ENCODE measurements around the gene SLC15A3. TPM values are rescaled to one million over a fixed set of nuclear protein-coding genes. Genes with fewer than 3 reads are reported as not detected.

SLC15A3 gene
- total and polyA plus RNA-seq, 2 experiments from 2014 or later, result 14.2 to 15.8 TPM

DNA sequence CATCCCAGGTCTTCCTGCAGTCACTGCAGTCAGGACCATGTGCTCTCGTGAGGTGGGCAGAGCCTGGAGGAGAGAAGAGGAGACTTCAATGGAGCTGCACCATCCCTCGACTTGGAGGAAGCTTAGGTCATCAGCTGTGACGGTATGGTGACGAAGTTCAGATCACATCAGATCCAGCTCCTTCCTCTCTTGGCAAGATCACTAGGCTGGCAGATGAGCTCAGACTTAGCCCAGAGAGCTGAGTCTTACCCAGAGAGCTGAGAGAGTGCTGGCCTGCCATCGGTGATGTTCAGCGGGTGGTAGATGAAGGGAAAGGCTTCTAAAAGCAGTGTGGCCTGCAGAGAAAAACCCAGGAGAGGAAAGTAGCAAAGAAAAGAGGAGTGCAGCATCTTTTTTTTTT is 1.8 kb upstream of the SLC15A3 start:
- H2AFZ ChIP-seq, result no peak overlapping the region

More for the DNA sequence above, 1.8 kb upstream of the SLC15A3 start:
- Mint-ChIP-seq H3K9me3 (no peaks in the 10 kb centered on the region), H3K36me3 (ENCODE audit: low read depth) (no peaks in the 10 kb centered on the region), H3K27ac (no peak overlapping the region), H3K4me3 (no peak overlapping the region), H3K27me3 (ENCODE audit: insufficient read depth, low read depth, poor library complexity) (peaks cover 26% of the 10 kb centered on the region), H3K4me1 (peaks cover 20% of the 10 kb centered on the region)
- Histone ChIP-seq H3K27me3 (ENCODE audit: insufficient read depth) (peaks cover 28% of the 10 kb centered on the region), H4K20me1 (replicated peaks; ENCODE audit: insufficient read depth) (no peaks in the 10 kb centered on the region), H3K9me2 (ENCODE audit: insufficient read depth) (no peaks in the 10 kb centered on the region), H3K4me1 (ENCODE audit: insufficient read depth) (peaks cover 16% of the 10 kb centered on the region), H3K36me3 (ENCODE audit: insufficient read depth) (no peaks in the 10 kb centered on the region), H3K4me3 (no peak overlapping the region), H3K4me2 (no peak overlapping the region), H3K27ac (ENCODE audit: low read depth) (no peak overlapping the region), H3F3A (replicated peaks; ENCODE audit: low read depth) (peaks cover 4% of the 10 kb centered on the region), H3K79me2 (replicated peaks; ENCODE audit: insufficient read depth) (peaks cover 6% of the 10 kb centered on the region; the same call in 1 of the 2 replicates)
- TF ChIP-seq, protein P1, sequence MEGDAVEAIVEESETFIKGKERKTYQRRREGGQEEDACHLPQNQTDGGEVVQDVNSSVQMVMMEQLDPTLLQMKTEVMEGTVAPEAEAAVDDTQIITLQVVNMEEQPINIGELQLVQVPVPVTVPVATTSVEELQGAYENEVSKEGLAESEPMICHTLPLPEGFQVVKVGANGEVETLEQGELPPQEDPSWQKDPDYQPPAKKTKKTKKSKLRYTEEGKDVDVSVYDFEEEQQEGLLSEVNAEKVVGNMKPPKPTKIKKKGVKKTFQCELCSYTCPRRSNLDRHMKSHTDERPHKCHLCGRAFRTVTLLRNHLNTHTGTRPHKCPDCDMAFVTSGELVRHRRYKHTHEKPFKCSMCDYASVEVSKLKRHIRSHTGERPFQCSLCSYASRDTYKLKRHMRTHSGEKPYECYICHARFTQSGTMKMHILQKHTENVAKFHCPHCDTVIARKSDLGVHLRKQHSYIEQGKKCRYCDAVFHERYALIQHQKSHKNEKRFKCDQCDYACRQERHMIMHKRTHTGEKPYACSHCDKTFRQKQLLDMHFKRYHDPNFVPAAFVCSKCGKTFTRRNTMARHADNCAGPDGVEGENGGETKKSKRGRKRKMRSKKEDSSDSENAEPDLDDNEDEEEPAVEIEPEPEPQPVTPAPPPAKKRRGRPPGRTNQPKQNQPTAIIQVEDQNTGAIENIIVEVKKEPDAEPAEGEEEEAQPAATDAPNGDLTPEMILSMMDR (conservative IDR thresholded peaks at IDR 0.05; ENCODE audit: low read depth in 2 of 2), result no peak
- no peak for TF ChIP-seq EZH2 (IDR thresholded peaks at IDR 0.05; ENCODE audit: low read depth, unreplicated experiment)
- no peak for TF ChIP-seq POLR2AphosphoS5 (IDR thresholded peaks at IDR 0.05; ENCODE audit: low read depth)
- TF ChIP-seq, protein P2, sequence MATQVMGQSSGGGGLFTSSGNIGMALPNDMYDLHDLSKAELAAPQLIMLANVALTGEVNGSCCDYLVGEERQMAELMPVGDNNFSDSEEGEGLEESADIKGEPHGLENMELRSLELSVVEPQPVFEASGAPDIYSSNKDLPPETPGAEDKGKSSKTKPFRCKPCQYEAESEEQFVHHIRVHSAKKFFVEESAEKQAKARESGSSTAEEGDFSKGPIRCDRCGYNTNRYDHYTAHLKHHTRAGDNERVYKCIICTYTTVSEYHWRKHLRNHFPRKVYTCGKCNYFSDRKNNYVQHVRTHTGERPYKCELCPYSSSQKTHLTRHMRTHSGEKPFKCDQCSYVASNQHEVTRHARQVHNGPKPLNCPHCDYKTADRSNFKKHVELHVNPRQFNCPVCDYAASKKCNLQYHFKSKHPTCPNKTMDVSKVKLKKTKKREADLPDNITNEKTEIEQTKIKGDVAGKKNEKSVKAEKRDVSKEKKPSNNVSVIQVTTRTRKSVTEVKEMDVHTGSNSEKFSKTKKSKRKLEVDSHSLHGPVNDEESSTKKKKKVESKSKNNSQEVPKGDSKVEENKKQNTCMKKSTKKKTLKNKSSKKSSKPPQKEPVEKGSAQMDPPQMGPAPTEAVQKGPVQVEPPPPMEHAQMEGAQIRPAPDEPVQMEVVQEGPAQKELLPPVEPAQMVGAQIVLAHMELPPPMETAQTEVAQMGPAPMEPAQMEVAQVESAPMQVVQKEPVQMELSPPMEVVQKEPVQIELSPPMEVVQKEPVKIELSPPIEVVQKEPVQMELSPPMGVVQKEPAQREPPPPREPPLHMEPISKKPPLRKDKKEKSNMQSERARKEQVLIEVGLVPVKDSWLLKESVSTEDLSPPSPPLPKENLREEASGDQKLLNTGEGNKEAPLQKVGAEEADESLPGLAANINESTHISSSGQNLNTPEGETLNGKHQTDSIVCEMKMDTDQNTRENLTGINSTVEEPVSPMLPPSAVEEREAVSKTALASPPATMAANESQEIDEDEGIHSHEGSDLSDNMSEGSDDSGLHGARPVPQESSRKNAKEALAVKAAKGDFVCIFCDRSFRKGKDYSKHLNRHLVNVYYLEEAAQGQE (IDR thresholded peaks at IDR 0.05; ENCODE audit: unreplicated experiment), result no peak
- no peak for TF ChIP-seq CREB1 (CRISPR knock-in tag; IDR thresholded peaks at IDR 0.05; ENCODE audit: low read depth)
- TF ChIP-seq STAT1 (IDR thresholded peaks at IDR 0.05; ENCODE audit: unreplicated experiment), result no peak
- TF ChIP-seq, protein P3, sequence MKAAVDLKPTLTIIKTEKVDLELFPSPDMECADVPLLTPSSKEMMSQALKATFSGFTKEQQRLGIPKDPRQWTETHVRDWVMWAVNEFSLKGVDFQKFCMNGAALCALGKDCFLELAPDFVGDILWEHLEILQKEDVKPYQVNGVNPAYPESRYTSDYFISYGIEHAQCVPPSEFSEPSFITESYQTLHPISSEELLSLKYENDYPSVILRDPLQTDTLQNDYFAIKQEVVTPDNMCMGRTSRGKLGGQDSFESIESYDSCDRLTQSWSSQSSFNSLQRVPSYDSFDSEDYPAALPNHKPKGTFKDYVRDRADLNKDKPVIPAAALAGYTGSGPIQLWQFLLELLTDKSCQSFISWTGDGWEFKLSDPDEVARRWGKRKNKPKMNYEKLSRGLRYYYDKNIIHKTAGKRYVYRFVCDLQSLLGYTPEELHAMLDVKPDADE (IDR thresholded peaks at IDR 0.05), result no peak
- DNase-seq (ENCODE audit: low spot score), result no peak
- ATAC-seq, result no peak
